Liver (tissue), 9 donors: ENCODE results near the gene ATG4B. TPM values are rescaled to one million over a fixed set of nuclear protein-coding genes. Genes with fewer than 3 reads are reported as not detected.

Experiments
- DNase-seq: peaks from one replicate; pipeline ENCODE4 v3.0.0-alpha.2; 2017; ENCODE audit warnings: low spot score
- H3K27ac ChIP-seq, 2 donors: one replicate each; pipeline ENCODE4 v1.7.0; 2013; ENCODE audit warnings: inconsistent platforms in 2 of 2, low read length in 2 of 2, control low read depth in 1 of 2, low read depth in 1 of 2, mild to moderate bottlenecking in 1 of 2
- H3K27me3 ChIP-seq, 4 donors: one replicate each; pipeline versions ENCODE4 v1.6.1 to v1.7.0; 2013; ENCODE audit warnings: low read length in 3 of 4, inconsistent platforms in 1 of 4, mild to moderate bottlenecking in 1 of 4, moderate library complexity in 1 of 4; ENCODE audit not compliant: control insufficient read depth in 4 of 4, insufficient read depth in 4 of 4
- H3K36me3 ChIP-seq, 4 donors: one replicate each; pipeline versions ENCODE4 v1.6.1 to v1.7.0; 2013; ENCODE audit warnings: low read length in 3 of 4, mild to moderate bottlenecking in 3 of 4, low read depth in 1 of 4, moderate library complexity in 1 of 4; ENCODE audit not compliant: control insufficient read depth in 4 of 4, insufficient read depth in 3 of 4
- H3K4me1 ChIP-seq, 4 donors: one replicate each; pipeline versions ENCODE4 v1.6.1 to v1.7.0; 2013; ENCODE audit warnings: low read length in 3 of 4, mild to moderate bottlenecking in 3 of 4, moderate library complexity in 1 of 4; ENCODE audit not compliant: control insufficient read depth in 4 of 4, insufficient read depth in 4 of 4
- H3K4me3 ChIP-seq, 3 donors: one replicate each; pipeline versions ENCODE4 v1.6.1 to v1.7.0; 2013; ENCODE audit warnings: low read length in 3 of 3, control low read depth in 1 of 3, low read depth in 1 of 3, mild to moderate bottlenecking in 1 of 3
- H3K9ac ChIP-seq, 2 donors: one replicate each; pipeline ENCODE4 v1.7.0; 2013; ENCODE audit warnings: low read length in 2 of 2, mild to moderate bottlenecking in 2 of 2, moderate library complexity in 2 of 2, control low read depth in 1 of 2, low read depth in 1 of 2
- H3K9me3 ChIP-seq, 4 donors: one replicate each; pipeline versions ENCODE4 v1.6.1 to v1.7.0; 2013; ENCODE audit warnings: low read length in 3 of 4; ENCODE audit not compliant: control insufficient read depth in 4 of 4
- EGR1 ChIP-seq, 2 donors: IDR thresholded peaks; 2 replicates each; pipeline ENCODE4 v1.6.1; 2016 to 2018; ENCODE audit warnings: antibody characterized with exemption in 2 of 2, low read depth in 2 of 2
- FOXA1 ChIP-seq: IDR thresholded peaks from 2 replicates; pipeline ENCODE4 v1.6.1; 2016; ENCODE audit warnings: antibody characterized with exemption
- FOXA2 ChIP-seq: IDR thresholded peaks from 2 replicates; pipeline ENCODE4 v1.6.1; 2016; ENCODE audit warnings: antibody characterized with exemption
- GABPA ChIP-seq, 2 donors: IDR thresholded peaks in 1 of 2; conservative IDR thresholded peaks in 1 of 2; 2 replicates each; pipeline ENCODE4 v1.6.1; 2016; ENCODE audit warnings: antibody characterized with exemption in 2 of 2, mild to moderate bottlenecking in 1 of 2, moderate library complexity in 1 of 2
- HNF4A ChIP-seq, 2 donors: conservative IDR thresholded peaks; 2 replicates each; pipeline ENCODE4 v1.6.1; 2016; ENCODE audit warnings: antibody characterized with exemption in 2 of 2, mild to moderate bottlenecking in 2 of 2
- HNF4G ChIP-seq: IDR thresholded peaks from 2 replicates; pipeline ENCODE4 v1.6.1; 2016; ENCODE audit warnings: antibody characterized with exemption
- JUND ChIP-seq, 2 donors: IDR thresholded peaks; 2 replicates each; pipeline ENCODE4 v1.6.1; 2016; ENCODE audit warnings: antibody characterized with exemption in 2 of 2
- NR2F2 ChIP-seq: IDR thresholded peaks from 2 replicates; pipeline ENCODE4 v1.6.1; 2016; ENCODE audit warnings: antibody characterized with exemption
- RAD21 ChIP-seq, 2 donors: IDR thresholded peaks; 2 replicates each; pipeline ENCODE4 v1.6.1; 2016; ENCODE audit warnings: antibody characterized with exemption in 2 of 2, mild to moderate bottlenecking in 2 of 2
- RXRA ChIP-seq, 2 donors: IDR thresholded peaks; 2 replicates each; pipeline ENCODE4 v1.6.1; 2017 to 2018; ENCODE audit warnings: antibody characterized with exemption in 2 of 2, mild to moderate bottlenecking in 1 of 2
- SP1 ChIP-seq: IDR thresholded peaks from 2 replicates; pipeline ENCODE4 v1.6.1; 2018; ENCODE audit warnings: antibody characterized with exemption, mild to moderate bottlenecking
- TAF1 ChIP-seq: conservative IDR thresholded peaks from 2 replicates; pipeline ENCODE4 v1.6.1; 2016; ENCODE audit warnings: antibody characterized with exemption, mild to moderate bottlenecking
- YY1 ChIP-seq: IDR thresholded peaks from 2 replicates; pipeline ENCODE4 v1.6.1; 2016; ENCODE audit warnings: antibody characterized with exemption, mild to moderate bottlenecking
- WGBS: extraction: QIAGEN DNeasy Blood & Tissue Kit; methylation state at CpG from one replicate; pipeline ENCODE4 v1.1.7; 2013; 5-methylcytosine and 5-hydroxymethylcytosine counted together
- polyA plus RNA-seq, 2 donors: library from polyadenylated mRNA; stranded (reverse) in 1 of 2; unstranded in 1 of 2; fragments of 200-250 nt in 1 of 2; fragments of >200 nt in 1 of 2; fragmentation: Nextera tagmentation in 1 of 2; extraction: Ambion mirVana in 1 of 2; gene quantifications; one replicate each; pipeline versions ENCODE4 v1.2.1 to v1.2.3, GENCODE V29; 2013 to 2015
- total RNA-seq, 2 donors: library from RNA; depleted of rRNA; stranded (reverse); fragments of >200 nt; gene quantifications; one replicate each; pipeline ENCODE4 v1.2.3, GENCODE V29; 2014
- TF ChIP-seq, protein P1 (sequence below): IDR thresholded peaks from 2 replicates; pipeline ENCODE4 v1.6.1; 2016; ENCODE audit warnings: antibody characterized with exemption
- TF ChIP-seq, protein P2 (sequence below): fragments of 150-350 bp; IDR thresholded peaks from 2 replicates; pipeline ENCODE4 v1.5.1; 2017; ENCODE audit warnings: improper control_type of control experiment, low read depth, low read length; ENCODE audit not compliant: missing input control
- TF ChIP-seq, protein P3 (sequence below): IDR thresholded peaks from 2 replicates; pipeline ENCODE4 v1.6.1; 2016; ENCODE audit warnings: antibody characterized with exemption
- TF ChIP-seq, protein P4 (sequence below): IDR thresholded peaks from 2 replicates; pipeline ENCODE4 v1.6.1; 2016; ENCODE audit warnings: antibody characterized with exemption, mild to moderate bottlenecking
- TF ChIP-seq, protein P5 (sequence below): IDR thresholded peaks from 2 replicates; pipeline ENCODE4 v1.6.1; 2016; ENCODE audit warnings: antibody characterized with exemption
- donor health status: healthy.
- donor health status: healthy.
- donor health status: healthy.
- donor health status: healthy.
- donor health status: healthy.

Gene ATG4B
- total and polyA plus RNA-seq, 4 donors = 31.0 to 50.3 (median 37.7) TPM

DNA sequence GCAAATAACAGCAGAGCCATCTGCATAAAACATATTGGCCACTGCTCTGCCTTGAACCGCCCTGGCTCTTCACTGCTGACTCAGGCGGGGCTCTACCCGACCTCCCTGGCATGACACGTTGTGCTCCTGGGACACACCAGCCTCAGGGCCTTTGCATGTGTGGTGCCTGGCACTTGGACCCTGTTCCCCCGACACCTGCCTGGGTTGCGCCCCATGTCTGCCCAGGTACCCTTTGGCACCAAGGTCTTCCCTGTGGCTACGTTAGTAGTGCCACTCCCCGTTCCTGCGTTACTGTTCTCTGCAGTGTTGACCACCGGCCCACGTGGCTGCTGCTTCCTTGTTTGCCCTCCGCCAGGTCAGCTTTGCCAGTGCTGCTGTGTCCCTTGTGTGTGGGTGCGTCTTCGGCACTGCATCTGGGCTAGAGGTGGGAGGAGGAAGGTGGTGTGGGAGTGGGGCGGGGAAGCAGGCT, 20.3 kb downstream of the ATG4B start (continued):
- TF ChIP-seq TAF1 = no peak
- TF ChIP-seq FOXA1 = no peak
- no peak for TF ChIP-seq NR2F2
- no peak for TF ChIP-seq HNF4G
- TF ChIP-seq, protein P1, sequence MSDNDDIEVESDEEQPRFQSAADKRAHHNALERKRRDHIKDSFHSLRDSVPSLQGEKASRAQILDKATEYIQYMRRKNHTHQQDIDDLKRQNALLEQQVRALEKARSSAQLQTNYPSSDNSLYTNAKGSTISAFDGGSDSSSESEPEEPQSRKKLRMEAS = no peak
- TF ChIP-seq FOXA2 = no peak

DNA sequence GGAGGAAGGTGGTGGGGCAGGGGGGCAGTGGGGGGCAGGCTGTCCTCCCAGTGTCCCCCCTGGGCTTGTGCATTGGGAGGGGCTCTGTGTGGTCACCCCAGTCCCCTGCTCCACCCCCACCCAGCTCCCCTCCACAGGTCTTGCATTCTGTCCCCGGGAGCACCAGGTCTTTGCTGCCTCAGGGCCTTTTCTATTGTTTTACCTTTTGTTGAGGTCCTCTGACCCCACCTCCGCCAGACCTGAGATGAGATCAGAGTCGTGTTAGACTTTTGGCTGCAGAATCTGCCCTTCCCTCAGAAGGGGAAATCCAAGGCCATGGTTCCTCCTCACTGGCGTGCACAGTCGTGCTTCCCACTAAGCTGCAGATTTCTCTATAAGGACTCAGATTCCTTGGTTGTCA, 20.8 kb downstream of the ATG4B start:
- no peaks in the 10 kb centered on the region for H3K27me3 ChIP-seq
- TF ChIP-seq NR2F2 (no peak), SP1 (no peak), FOXA2 (no peak), FOXA1 (no peak), YY1 (no peak), EGR1 (IDR thresholded peaks at IDR 0.05; ENCODE audit: low read depth in 2 of 2) (no peak), HNF4A (conservative IDR thresholded peaks at IDR 0.05) (no peak), GABPA (IDR thresholded peaks at IDR 0.05 in 1 of 2, conservative IDR thresholded peaks at IDR 0.05 in 1 of 2) (no peak), TAF1 (no peak), RXRA (IDR thresholded peaks at IDR 0.05) (no peak), HNF4G (no peak)
- TF ChIP-seq, protein P1 = no peak
- TF ChIP-seq, protein P2, sequence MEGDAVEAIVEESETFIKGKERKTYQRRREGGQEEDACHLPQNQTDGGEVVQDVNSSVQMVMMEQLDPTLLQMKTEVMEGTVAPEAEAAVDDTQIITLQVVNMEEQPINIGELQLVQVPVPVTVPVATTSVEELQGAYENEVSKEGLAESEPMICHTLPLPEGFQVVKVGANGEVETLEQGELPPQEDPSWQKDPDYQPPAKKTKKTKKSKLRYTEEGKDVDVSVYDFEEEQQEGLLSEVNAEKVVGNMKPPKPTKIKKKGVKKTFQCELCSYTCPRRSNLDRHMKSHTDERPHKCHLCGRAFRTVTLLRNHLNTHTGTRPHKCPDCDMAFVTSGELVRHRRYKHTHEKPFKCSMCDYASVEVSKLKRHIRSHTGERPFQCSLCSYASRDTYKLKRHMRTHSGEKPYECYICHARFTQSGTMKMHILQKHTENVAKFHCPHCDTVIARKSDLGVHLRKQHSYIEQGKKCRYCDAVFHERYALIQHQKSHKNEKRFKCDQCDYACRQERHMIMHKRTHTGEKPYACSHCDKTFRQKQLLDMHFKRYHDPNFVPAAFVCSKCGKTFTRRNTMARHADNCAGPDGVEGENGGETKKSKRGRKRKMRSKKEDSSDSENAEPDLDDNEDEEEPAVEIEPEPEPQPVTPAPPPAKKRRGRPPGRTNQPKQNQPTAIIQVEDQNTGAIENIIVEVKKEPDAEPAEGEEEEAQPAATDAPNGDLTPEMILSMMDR = no peak
- H3K27ac ChIP-seq = no peak overlapping the region
- H3K4me1 ChIP-seq = no peaks in the 10 kb centered on the region
- 91% methylated on average over 5 of the region's 5 CpGs for WGBS
- DNase-seq = no peak
- H3K9me3 ChIP-seq = no peaks in the 10 kb centered on the region
- H3K36me3 ChIP-seq = peaks cover 13 to 62% (median 27%) of the 10 kb centered on the region in 4 donors
- no peak overlapping the region for H3K4me3 ChIP-seq
- no peak overlapping the region for H3K9ac ChIP-seq

DNA sequence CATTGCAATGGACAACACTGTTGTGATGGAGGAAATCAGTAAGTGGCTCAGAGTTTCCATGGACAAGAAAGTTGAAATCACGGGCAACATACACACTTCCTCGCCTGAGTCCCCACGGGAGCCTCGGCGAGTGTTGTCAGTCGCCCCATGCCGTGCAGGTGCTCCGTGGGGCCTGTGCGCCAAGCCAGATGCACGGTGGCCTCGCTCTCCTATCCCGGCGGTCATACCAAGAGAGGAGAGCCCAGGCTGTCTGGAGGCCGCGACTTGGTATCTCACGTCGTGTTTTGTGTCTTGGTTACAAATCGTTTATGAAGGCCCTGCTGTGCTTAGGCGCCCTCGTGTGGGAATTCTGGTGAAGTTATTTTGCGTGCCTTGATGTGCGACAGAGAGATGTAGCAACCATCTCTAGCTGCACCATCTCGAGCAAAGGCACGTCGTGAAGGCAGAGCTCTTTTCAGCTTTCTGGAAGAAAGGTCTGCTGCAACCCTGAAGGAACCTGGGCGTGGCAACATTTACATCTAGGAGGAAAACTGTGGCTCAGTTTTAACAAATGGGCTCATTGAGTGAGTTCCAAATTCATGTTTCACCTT, 21.8 kb downstream of the ATG4B start:
- Histone ChIP-seq H3K27ac (no peak overlapping the region), H3K9ac (no peak overlapping the region), H3K27me3 (no peaks in the 10 kb centered on the region), H3K36me3 (peaks cover 12 to 60% (median 25%) of the 10 kb centered on the region in 4 donors), H3K4me3 (no peak overlapping the region), H3K9me3 (no peaks in the 10 kb centered on the region), H3K4me1 (no peaks in the 10 kb centered on the region)
- WGBS = 61% methylated on average over 26 of the region's 26 CpGs
- DNase-seq = peak; percentile 63
- no peak for TF ChIP-seq JUND (IDR thresholded peaks at IDR 0.05)
- TF ChIP-seq RAD21 (IDR thresholded peaks at IDR 0.05) = peak; percentile 84 to 92
- TF ChIP-seq, protein P2 = peak; percentile 67
- no peak for TF ChIP-seq TAF1
- TF ChIP-seq, protein P3, sequence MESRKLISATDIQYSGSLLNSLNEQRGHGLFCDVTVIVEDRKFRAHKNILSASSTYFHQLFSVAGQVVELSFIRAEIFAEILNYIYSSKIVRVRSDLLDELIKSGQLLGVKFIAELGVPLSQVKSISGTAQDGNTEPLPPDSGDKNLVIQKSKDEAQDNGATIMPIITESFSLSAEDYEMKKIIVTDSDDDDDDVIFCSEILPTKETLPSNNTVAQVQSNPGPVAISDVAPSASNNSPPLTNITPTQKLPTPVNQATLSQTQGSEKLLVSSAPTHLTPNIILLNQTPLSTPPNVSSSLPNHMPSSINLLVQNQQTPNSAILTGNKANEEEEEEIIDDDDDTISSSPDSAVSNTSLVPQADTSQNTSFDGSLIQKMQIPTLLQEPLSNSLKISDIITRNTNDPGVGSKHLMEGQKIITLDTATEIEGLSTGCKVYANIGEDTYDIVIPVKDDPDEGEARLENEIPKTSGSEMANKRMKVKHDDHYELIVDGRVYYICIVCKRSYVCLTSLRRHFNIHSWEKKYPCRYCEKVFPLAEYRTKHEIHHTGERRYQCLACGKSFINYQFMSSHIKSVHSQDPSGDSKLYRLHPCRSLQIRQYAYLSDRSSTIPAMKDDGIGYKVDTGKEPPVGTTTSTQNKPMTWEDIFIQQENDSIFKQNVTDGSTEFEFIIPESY = no peak
- no peak for TF ChIP-seq GABPA (IDR thresholded peaks at IDR 0.05 in 1 of 2, conservative IDR thresholded peaks at IDR 0.05 in 1 of 2)
- TF ChIP-seq, protein P4, sequence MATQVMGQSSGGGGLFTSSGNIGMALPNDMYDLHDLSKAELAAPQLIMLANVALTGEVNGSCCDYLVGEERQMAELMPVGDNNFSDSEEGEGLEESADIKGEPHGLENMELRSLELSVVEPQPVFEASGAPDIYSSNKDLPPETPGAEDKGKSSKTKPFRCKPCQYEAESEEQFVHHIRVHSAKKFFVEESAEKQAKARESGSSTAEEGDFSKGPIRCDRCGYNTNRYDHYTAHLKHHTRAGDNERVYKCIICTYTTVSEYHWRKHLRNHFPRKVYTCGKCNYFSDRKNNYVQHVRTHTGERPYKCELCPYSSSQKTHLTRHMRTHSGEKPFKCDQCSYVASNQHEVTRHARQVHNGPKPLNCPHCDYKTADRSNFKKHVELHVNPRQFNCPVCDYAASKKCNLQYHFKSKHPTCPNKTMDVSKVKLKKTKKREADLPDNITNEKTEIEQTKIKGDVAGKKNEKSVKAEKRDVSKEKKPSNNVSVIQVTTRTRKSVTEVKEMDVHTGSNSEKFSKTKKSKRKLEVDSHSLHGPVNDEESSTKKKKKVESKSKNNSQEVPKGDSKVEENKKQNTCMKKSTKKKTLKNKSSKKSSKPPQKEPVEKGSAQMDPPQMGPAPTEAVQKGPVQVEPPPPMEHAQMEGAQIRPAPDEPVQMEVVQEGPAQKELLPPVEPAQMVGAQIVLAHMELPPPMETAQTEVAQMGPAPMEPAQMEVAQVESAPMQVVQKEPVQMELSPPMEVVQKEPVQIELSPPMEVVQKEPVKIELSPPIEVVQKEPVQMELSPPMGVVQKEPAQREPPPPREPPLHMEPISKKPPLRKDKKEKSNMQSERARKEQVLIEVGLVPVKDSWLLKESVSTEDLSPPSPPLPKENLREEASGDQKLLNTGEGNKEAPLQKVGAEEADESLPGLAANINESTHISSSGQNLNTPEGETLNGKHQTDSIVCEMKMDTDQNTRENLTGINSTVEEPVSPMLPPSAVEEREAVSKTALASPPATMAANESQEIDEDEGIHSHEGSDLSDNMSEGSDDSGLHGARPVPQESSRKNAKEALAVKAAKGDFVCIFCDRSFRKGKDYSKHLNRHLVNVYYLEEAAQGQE = no peak
- no peak for TF ChIP-seq HNF4G
- TF ChIP-seq FOXA1 = no peak
- no peak for TF ChIP-seq SP1
- no peak for TF ChIP-seq NR2F2
- no peak for TF ChIP-seq EGR1 (IDR thresholded peaks at IDR 0.05; ENCODE audit: low read depth in 2 of 2)
- TF ChIP-seq, protein P5, sequence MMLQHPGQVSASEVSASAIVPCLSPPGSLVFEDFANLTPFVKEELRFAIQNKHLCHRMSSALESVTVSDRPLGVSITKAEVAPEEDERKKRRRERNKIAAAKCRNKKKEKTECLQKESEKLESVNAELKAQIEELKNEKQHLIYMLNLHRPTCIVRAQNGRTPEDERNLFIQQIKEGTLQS = no peak
- no peak for TF ChIP-seq HNF4A (conservative IDR thresholded peaks at IDR 0.05)
- TF ChIP-seq YY1 = no peak
